RPMI7951 (cell line): ENCODE results near the gene RAP1GDS1. TPM values are rescaled to one million over a fixed set of nuclear protein-coding genes. Genes with fewer than 3 reads are reported as not detected.
"Not testable (repeated sequence)": the region's sequence is repeated elsewhere in the genome, so short reads cannot be mapped to it uniquely, and the experiment has no call there.

Experiments used
- DNase-seq: peaks from one replicate; pipeline ENCODE4 v3.0.0-alpha.2; 2012; ENCODE audit warnings: low read depth
- total RNA-seq: library from RNA; depleted of rRNA; stranded (reverse); fragments of >200 nt; shearing (Covaris generic); gene quantifications from 2 replicates; pipeline ENCODE4 v1.2.3, GENCODE V29; 2014

The RAP1GDS1 gene
- total RNA-seq, 1 experiment from 2014 or later, result 65.1 TPM

DNA sequence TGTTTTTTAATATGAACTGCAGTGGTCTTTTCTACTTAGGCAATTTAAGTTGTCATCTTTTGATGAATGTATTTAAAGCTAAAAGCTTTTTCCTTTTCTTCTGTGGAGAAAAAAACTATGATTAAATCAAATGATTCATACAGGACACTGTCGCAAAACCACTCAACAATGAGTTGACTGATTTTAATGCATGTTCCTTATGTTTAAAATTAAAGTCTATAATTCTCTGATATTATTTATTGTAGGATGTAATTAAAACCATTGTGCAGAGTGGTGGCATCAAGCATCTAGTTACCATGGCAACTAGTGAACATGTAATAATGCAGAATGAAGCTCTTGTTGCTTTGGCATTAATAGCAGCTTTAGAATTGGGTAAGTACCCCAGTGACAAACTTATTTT is 172.5 kb downstream of the RAP1GDS1 start:
- DNase-seq, result no peak

DNA sequence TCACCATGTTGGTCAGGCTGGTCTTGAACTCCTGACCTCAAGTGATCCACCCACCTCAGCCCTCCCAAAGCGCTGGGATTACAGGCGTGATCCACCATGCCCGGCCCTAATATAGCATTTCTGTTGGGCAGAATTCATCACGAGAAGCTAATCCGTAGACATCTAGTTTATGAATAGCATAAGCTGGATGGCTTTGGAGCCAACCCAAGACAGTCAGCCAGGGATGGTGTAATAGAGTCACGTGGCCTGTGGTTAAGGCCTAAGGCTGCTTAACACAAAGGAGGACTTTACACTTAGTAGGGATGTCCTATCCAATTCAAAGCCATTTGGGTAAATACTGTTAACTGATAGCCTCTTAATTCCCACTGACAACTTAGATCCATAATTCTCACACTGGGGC is 173.6 kb downstream of the RAP1GDS1 start:
- peak; percentile 19 for DNase-seq

DNA sequence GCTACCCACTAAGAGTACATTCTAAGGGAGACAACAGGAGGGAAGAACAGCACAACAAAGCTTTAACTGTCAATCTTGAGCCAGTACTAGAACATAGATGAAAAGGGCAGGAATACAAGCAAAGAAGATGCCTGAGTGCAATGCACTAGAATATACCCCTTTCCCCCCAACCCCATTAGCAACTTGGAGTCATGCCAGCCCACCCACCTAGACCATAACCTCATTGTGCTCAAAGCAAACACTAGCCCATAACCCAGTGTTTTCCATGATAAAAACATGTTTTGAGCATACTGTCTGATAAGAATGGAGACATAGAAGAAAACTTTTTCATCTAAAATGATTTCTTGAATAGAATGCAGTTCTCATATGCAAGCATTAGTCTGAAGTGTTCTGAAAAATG is 183.2 kb downstream of the RAP1GDS1 start:
- no peak for DNase-seq

DNA sequence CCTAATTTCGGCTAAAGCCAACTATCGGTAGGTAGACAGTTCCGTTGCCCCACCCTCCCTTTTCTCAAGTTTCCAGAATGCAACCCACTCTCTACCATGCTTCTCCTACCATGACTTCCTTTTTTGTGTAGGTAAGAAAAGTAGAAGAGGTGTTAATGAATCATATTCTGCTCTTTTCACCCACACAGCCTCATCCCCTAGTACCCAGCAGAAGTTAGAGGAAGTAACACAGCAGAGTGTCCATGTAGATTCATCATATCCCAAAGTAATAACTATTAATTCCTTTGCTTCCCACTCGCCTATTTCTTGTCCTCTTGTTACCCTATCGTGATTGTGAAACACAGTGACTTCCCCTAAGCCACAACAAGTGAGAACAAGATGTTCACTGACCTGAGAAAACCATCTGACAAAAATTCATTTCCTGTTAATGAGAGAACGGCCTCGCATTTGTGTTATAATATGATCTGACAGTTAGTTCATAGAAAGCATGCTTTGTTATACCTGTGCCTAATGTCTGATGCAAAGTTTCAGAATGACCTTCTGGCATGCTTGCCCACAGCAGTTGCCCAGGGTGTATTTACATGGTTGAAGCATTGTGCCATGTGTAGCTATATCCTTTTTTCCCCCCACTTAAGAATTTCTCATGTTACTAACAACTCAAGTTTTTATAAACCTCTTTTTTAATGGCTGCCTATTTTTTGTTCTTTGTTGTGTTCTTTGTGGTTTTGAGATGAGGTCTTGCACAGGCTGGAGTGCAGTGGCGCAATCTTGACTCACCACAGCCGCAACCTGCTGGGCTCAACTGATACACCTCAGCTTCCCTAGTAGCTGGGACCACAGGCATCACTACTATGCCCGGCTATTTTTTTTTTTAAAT is 185.6 kb downstream of the RAP1GDS1 start:
- peak; percentile 41 for DNase-seq

DNA sequence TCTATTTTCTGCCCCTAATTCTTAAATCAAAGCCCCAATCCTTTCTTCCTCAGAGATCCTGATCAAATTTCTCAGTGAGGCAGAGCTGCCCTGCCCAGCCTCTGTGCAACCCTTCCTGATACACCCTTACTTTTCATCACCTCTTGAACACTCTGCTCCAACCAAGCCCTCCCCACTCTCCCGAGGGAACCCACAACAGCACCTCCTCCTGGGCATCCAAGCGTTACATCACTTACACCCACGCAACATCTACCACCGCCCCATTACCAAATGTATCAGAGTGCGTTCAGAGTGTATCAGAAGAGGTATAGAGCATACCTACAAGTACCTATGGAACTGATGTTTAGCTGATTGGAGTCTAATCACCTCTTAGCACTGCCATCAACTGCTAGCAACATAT is 186.5 kb downstream of the RAP1GDS1 start:
- DNase-seq, result no peak

DNA sequence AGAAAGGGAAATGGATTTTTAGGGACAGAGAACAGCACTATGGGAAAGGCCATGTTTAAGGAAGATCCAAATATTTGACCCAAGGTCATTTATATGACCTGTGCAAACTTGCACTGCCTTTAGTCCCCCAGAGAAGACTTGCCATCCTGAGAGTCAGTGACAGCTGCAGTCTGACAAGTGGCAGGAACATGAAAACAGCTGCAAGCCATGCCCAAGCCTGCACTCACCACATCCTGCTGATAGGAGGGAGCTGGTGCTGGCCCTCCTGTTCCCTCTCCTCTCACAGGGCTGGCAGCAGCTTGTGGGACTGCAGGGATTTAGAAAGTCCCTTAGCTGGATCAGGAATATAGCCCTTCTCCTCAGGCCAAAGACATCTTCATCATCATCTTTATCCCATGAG is 187.7 kb downstream of the RAP1GDS1 start:
- DNase-seq, result peak; percentile 37

DNA sequence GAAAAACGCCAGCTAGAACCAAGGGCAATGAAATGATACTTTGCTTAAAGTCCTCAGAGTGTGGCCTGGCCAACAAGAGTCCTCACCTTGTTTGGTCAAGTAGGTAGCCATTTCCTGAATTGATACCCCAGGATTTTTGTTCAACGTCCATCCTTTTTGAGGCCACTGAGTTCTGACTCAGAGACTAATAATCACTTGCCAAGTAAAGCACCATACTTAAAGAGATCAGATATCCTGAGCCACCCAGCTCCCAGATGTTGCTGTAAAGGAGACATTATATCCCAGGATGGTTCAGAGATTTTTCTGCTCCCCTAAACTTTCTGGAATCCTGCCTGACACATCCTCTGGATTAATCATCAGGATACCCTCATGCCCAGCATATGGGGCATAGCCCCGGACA is 190.9 kb downstream of the RAP1GDS1 start:
- DNase-seq, result peak; percentile 72

DNA sequence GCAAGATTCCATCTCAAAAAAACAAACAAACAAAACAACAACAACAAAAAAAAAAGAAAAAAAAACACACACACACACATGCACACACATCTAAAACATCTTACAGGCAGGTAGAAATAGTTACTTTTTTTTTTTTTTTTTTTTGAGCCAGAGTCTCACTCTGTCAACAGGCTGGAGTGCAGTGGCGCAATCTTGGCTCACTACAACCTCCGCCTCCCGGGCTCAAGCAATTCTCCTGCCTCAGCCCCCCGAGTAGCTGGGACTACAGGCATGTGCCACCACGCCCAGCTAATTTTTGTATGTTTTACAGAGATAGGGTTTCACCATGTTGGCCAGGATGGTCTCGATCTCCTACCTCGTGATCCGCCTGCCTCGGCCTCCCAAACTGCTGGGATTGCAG is 196.2 kb downstream of the RAP1GDS1 start:
- DNase-seq, result not testable (repeated sequence)

DNA sequence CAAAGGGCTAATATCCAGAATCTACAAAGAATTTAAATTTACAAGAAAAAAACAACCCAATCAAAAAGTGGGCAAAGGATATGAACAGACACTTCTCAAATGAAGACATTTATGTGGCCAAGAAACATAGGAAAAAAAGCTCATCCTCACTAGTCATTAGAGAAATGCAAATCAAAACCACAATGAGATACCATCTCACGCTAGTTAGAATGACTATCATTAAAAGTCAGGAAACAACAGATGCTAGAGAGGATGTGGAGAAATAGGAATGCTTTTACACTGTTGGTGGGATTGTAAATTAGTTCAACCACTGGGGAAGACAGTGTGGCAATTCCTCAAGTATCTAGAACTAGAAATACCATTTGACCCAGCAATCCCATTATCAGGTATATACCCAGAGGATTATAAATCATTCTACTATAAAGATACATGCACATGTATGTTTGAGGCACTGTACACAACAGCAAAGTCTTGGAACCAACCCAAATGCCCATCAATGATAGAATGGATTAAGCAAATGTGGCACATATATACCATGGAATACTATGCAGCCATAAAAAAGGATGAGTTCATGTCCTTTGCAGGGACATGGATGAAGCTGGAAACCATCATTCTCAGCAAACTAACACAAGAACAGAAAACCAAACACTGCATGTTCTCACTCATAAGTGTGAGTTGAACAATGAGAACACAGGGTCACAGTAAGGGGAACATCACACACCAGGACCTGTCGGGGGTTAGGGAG is 200.1 kb downstream of the RAP1GDS1 start:
- DNase-seq, result peak; percentile 54

DNA sequence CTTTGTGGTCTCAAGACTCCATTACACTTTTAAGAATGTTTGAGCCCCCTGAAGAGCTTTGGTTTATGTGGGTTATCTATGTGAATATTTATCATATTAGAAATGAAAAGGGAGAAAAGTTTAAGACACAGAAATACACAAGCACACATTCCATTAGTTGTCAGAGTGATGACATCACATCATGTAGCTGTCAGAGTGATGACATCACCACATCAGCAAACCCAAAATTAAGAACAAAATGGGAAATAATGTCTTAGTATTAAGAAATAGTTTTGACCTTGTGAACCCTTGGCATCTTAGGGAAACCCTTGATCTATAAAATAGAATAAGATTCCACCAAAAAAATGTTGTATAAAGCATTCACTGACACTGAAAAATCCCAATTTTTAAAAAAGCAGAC is 201.3 kb downstream of the RAP1GDS1 start:
- no peak for DNase-seq

DNA sequence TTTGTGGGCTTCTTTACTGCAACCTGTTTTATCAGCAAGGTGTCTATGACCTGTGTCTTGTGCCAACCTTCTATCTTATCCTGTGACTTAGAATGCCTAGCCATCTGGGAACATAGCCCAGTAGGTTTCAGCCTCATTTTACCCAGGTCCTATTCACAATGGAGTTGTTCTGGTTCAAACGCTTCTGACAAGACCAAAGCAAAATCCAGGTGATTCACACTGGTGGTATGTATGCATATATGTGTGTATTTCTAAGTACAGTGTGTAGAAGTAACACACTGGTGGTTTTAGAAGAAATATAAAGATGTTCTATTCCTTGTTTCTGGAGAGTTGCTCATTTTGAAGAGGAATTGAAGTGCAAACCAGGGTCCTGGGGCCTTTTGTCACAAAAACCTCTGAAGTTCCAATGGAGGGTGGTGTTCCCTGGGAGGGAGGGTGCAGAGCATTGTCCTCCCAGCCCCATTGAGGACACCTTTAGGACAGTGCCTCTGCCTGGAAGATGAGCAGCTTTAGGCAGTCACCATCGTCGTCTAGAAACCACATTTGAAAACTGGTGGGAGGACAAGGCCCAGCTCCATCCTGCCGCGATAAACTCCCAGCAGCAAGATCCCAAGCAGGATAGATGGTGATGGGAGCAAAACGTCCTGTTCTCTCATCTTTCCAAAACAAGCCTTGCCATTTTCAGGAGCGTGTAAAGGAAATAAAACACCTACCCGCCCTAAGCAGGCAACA is 205.8 kb downstream of the RAP1GDS1 start:
- no peak for DNase-seq

DNA sequence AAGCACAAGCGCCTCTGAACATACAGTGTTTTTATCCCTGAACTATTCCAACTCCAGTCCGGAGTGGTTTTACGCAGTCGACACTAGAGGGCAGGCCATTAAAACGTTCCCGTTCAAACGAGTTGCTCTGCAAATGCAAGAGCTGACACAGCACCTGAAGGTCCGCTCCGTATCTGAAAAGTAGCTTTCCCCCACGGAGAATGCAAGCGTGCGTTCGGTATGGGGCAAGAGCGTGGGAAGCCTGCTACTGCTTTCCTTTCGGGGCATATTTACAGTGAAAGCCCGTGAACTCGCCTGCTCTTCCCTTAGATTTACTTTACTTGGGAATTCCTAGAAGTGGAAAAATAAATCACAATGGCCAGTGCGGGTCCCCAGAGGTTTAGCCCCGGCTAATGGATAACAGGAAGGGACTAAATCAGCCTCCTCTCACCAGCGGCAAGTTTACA is 206.5 kb downstream of the RAP1GDS1 start:
- peak; percentile 81 for DNase-seq

DNA sequence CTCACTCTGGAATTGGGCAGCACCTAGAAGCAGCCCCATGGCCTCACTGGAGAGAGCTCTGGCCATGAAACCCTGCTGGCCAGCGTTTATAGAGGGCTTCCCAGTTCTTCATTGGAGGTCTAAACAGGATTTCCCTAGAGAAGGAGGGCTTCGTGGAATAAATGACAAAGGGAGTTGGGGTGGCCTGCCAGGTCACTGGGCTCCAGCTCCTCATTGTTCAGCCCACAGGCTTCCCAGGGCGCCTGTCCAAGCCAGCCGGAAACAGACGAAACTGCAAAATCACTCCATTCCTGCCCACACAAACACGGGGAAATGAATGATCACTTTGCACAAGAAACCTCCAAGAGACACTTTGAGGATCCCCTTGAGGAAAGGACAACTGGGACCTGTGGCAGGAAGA is 207.5 kb downstream of the RAP1GDS1 start:
- DNase-seq, result peak; percentile 74

DNA sequence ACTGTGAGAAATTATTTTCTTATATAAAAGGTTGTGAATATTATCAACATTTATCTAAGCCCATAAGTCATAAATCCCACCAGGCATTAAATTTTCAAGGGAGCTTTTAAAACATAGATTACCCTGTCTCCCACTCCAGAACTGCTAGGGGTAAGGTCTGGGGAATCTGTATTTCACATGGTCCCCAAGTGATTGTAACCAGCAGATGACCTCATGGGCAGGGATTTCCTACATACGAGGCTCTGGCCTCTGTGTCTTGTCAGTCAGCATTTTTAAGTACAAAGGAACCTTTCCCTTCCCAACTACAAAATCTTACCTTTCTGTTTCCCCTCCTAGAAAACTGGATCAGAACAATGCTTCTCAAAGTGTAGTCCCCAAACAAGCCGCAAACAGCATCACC is 208.6 kb downstream of the RAP1GDS1 start:
- DNase-seq, result peak; percentile 19

DNA sequence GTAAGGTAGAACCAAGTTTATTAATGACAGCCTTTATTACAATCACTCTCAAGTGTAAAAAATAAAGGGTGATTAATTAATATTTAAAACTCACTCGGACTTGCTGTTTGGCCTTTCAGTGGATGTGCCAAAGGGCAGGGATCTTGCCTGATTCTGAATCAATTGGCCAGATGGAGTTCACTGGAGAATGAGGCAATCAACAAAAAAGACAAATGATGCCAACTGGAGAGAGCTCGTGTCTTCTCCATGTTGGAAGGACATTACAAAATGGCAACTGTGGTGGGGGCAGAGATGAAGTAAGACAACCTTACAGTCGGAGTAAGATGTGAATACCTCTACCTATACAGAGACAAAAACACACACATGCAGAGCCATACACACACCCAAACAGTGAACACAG is 209.2 kb downstream of the RAP1GDS1 start:
- DNase-seq, result no peak

DNA sequence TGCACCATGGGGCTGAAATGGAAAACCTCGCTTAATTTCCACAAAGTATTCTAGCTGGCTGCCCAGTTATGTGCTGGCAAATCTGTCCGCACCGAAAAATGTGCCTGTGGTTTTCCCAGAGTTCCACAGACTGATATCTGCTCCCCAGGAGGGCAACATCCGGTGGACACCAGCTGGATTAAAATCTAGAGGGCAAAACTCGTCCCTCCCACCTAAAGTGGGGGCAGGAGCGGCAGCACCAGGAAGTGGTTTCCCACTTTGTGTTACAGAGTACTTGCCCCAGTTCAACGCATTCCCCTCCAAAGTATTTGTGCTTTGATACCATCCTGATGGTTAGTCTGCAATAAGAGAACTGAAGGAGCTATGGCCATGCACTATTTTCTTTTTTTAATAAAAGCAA is 209.6 kb downstream of the RAP1GDS1 start:
- peak; percentile 96 for DNase-seq

DNA sequence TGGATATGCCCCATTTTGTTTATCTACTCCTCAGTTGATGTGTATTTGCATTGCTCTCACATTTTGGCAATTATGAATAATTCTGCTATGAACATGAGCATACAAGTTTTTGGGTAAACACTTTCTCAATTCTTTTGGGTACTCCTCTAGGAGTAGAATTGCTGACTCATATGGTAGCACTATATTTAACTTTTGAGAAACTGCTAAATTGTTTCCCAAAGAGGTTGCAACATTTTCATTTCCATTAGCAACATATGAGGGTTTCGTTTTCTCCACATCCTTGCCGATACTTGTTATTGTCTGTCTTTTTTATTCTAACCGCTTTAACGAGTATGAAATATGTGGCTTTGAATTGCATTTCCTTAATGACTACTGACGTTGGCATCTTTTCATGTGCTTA is 211.9 kb downstream of the RAP1GDS1 start:
- no peak for DNase-seq

DNA sequence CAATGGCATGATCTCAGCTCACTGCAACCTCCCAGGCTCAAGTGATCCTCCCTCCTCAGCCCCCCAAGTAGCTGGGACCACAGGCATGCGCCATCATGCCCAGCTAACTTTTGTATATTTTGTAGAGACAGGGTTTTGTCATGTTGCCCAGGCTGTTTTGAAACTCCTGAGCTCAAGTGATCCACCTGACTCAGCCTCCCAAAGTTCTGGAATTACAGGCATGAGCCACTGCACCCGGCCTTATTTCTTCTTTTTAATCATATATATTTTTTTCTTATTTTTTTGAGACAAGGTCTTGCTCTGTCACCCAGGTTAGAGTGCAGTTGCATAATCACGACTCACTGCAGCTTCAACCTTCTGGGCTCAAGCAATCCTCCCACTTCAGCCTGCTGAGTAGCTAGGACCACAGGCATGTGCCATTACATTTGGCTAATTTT is 213.2 kb downstream of the RAP1GDS1 start:
- DNase-seq, result peak; percentile 53

DNA sequence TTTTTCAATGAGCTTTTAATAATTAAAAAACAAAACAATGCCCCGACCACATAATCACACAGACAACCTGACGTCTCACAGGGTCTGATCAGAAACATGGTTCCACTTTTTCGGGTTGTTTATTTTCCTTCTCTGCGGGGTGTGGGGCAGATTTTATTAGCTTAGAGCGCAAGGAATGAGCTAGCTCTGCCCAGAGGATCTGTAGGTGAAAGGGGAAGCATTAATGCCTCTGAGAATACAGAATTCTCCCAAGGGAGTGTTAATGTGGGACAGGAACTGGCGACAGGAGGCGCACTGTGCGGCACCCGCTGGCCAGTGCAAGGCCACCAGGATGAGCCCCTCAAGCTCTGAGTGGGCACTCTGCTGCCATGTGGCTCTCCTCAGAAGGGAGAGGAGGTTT is 215.7 kb downstream of the RAP1GDS1 start:
- DNase-seq, result no peak

DNA sequence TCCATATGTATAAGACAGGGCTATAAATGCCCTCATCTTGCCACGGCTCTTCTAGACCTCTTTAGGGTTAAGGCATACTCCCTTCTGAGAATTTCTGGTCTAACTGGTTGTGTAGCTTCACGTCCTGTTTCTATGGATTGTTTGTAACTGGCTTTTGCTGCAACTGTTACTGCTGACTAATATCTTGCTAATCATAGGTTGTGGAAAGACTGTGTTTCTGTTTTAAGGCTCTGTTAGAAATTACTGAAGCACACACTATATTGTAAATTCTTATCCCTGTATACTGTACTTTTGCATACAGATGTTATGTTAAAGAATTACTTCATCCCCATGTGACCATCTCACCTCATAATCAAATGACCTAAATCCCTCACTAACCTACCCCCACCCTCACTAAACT is 218.4 kb downstream of the RAP1GDS1 start:
- not testable (repeated sequence) for DNase-seq

DNA sequence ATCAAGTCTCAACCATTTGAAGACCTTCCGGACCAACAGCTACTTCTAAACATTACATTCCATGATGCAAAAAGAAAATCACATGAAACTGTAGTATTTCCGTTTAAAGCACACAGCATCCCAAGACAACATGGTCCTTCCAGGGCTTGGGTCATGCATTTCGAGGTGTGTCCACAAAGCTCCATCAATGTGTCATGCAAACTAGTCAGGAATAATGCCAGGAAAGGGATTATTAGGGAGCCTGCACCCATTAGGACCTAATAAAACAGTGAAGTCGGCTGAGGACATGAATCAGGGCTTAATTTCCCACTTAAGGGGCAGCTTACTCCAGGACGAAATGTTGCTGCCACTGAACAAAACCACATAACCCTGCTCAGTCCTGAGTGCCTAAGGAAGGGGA is 219.4 kb downstream of the RAP1GDS1 start:
- no peak for DNase-seq

DNA sequence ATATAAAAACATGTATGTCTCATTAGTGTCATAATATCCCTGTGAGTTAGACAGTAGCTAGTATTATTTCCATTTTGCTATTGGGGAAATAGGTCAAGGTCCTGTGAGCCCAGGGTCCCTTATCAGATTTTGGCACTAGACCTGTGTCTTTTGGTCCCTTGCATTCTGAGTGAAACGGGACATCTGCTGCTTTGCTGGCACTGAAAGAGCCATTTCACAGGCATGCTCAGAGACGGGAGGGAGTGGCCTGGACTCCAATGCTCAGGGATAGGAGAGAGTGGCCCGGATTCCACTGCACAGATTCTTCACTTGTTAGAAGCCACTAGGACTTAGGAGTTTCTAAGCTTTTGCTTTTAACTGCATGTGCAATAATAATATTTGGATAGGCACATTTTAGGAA is 220.0 kb downstream of the RAP1GDS1 start:
- no peak for DNase-seq
